H1 (cell line): ENCODE results near the gene CADPS. TPM values are rescaled to one million over a fixed set of nuclear protein-coding genes. Genes with fewer than 3 reads are reported as not detected.

Experiments used
- CTCF ChIA-PET: fragments of 300-600 bp; sonication (Branson Sonifier 250); formaldehyde crosslinking; loops from one replicate; lab custom pipeline; 2021; ENCODE audit not compliant: partially characterized antibody; lab: Charles Lee
- POLR2A ChIA-PET: fragments of 300-600 bp; sonication (Branson Sonifier 250); formaldehyde crosslinking; loops from one replicate; lab custom pipeline; 2021; ENCODE audit warnings: inconsistent platforms; ENCODE audit not compliant: partially characterized antibody; lab: Charles Lee
- DNase-seq, 2 experiments: peaks; one replicate each; pipeline versions ENCODE4 v3.0.0 to v3.0.0-alpha.2; 2010 to 2022; ENCODE audit warnings: low spot score in 2 of 2, low read depth in 1 of 2, mixed read lengths in 1 of 2
- FAIRE-seq: peaks from 2 replicates; lab custom pipeline; 2011; peaks lifted over from hg19 to GRCh38; lab: Jason Lieb, UNC
- H2AFZ ChIP-seq: 2 replicates; pipeline ENCODE4 v1.8.1; 2012; ENCODE audit warnings: low read length, inconsistent platforms
- H2AK5ac ChIP-seq: 2 replicates; pipeline ENCODE4 v1.6.1; 2013; ENCODE audit warnings: low read depth, low read length
- H2BK120ac ChIP-seq: replicated peaks from 2 replicates; pipeline ENCODE3; 2013; ENCODE audit warnings: low read depth, low read length, inconsistent platforms
- H2BK12ac ChIP-seq: 2 replicates; pipeline ENCODE4 v1.6.1; 2013; ENCODE audit warnings: low read depth, low read length
- H2BK15ac ChIP-seq: 2 replicates; pipeline ENCODE4 v1.6.1; 2013; ENCODE audit warnings: low read length
- H2BK20ac ChIP-seq: 2 replicates; pipeline ENCODE4 v1.6.1; 2013; ENCODE audit warnings: low read length
- H2BK5ac ChIP-seq: 2 replicates; pipeline ENCODE4 v1.6.1; 2013; ENCODE audit warnings: low read depth, low read length
- H3K14ac ChIP-seq: 2 replicates; pipeline ENCODE4 v1.6.1; 2013; ENCODE audit warnings: inconsistent platforms; ENCODE audit not compliant: insufficient read length
- H3K18ac ChIP-seq: 2 replicates; pipeline ENCODE4 v1.6.1; 2013; ENCODE audit warnings: low read length; ENCODE audit errors: extremely low read depth
- H3K23ac ChIP-seq: 2 replicates; pipeline ENCODE4 v1.6.1; 2013; ENCODE audit warnings: inconsistent platforms; ENCODE audit not compliant: insufficient read length
- H3K23me2 ChIP-seq: 2 replicates; pipeline ENCODE4 v1.6.1; 2013; ENCODE audit warnings: low read depth, low read length
- H3K27ac ChIP-seq: 2 replicates; pipeline ENCODE4 v1.6.1; 2011; ENCODE audit warnings: low read depth, low read length, inconsistent platforms
- H3K27me3 ChIP-seq, 4 experiments: replicated peaks in 1 of 4; 1 replicate in 1 of 4; 2 replicates in 3 of 4; pipeline versions ENCODE4 v1.6.1 to v1.8.1; 2011 to 2013; ENCODE audit warnings: low read length in 3 of 4, mild to moderate bottlenecking in 3 of 4, inconsistent platforms in 2 of 4, mixed read lengths in 2 of 4, moderate library complexity in 1 of 4; ENCODE audit not compliant: control insufficient read depth in 3 of 4, insufficient read depth in 3 of 4; ENCODE audit errors: extremely low read depth in 1 of 4
- H3K36me3 ChIP-seq, 4 experiments: 2 replicates each; pipeline versions ENCODE4 v1.6.1 to v1.8.1; 2011 to 2013; ENCODE audit warnings: mild to moderate bottlenecking in 4 of 4, low read length in 3 of 4, moderate library complexity in 2 of 4, control low read depth in 1 of 4, inconsistent platforms in 1 of 4; ENCODE audit not compliant: insufficient read depth in 4 of 4, control insufficient read depth in 2 of 4
- H3K4ac ChIP-seq: replicated peaks from 2 replicates; pipeline ENCODE3; 2013; ENCODE audit warnings: low read length, low read depth, mixed read lengths, inconsistent platforms; ENCODE audit not compliant: insufficient read length
- H3K4me1 ChIP-seq, 4 experiments: replicated peaks in 1 of 4; 1 replicate in 1 of 4; 2 replicates in 3 of 4; pipeline versions ENCODE4 v1.6.1 to v1.8.1; 2011 to 2013; ENCODE audit warnings: low read length in 3 of 4, inconsistent platforms in 2 of 4, mixed read lengths in 1 of 4; ENCODE audit not compliant: insufficient read depth in 4 of 4, control insufficient read depth in 3 of 4
- H3K4me2 ChIP-seq, 2 experiments: 2 replicates each; pipeline versions ENCODE4 v1.6.1 to v1.8.1; 2011 to 2013; ENCODE audit warnings: low read depth in 2 of 2, low read length in 2 of 2, control low read depth in 1 of 2, inconsistent platforms in 1 of 2, mild to moderate bottlenecking in 1 of 2; ENCODE audit not compliant: insufficient read depth in 1 of 2
- H3K4me3 ChIP-seq, 4 experiments: fragments of 200-600, 300-600 bp in 1 of 4; sonication (generic), shearing (Covaris generic), sonication (Bioruptor Twin) in 1 of 4; 2 replicates each; pipeline versions ENCODE4 v1.5.1 to v1.8.1; 2011 to 2016; ENCODE audit warnings: low read length in 4 of 4, low read depth in 3 of 4, control low read depth in 2 of 4, inconsistent platforms in 2 of 4, mild to moderate bottlenecking in 2 of 4, mixed read lengths in 1 of 4, moderate library complexity in 1 of 4; ENCODE audit not compliant: insufficient read depth in 2 of 4; ENCODE audit errors: extremely low read depth in 1 of 4
- H3K56ac ChIP-seq: replicated peaks from 2 replicates; pipeline ENCODE3; 2013; ENCODE audit warnings: low read depth, mild to moderate bottlenecking, mixed read lengths, low read length, inconsistent platforms; ENCODE audit not compliant: insufficient read length
- H3K79me1 ChIP-seq: 2 replicates; pipeline ENCODE4 v1.6.1; 2013; ENCODE audit warnings: low read depth, low read length, control low read depth
- H3K79me2 ChIP-seq, 2 experiments: 2 replicates each; pipeline versions ENCODE4 v1.6.1 to v1.8.1; 2012 to 2013; ENCODE audit warnings: low read length in 2 of 2, mild to moderate bottlenecking in 2 of 2, inconsistent platforms in 1 of 2; ENCODE audit not compliant: insufficient read depth in 2 of 2, control insufficient read depth in 1 of 2
- H3K9ac ChIP-seq, 4 experiments: replicated peaks in 1 of 4; 1 replicate in 1 of 4; 2 replicates in 3 of 4; pipeline versions ENCODE4 v1.6.1 to v1.8.1; 2011 to 2013; ENCODE audit warnings: low read depth in 3 of 4, low read length in 3 of 4, control low read depth in 2 of 4, mild to moderate bottlenecking in 2 of 4, moderate library complexity in 2 of 4, inconsistent platforms in 1 of 4; ENCODE audit errors: extremely low read depth in 1 of 4
- H3K9me3 ChIP-seq, 2 experiments: 2 replicates each; pipeline versions ENCODE4 v1.6.1 to v1.8.1; 2012 to 2013; ENCODE audit warnings: mild to moderate bottlenecking in 2 of 2, moderate library complexity in 2 of 2, control low read depth in 1 of 2, inconsistent platforms in 1 of 2, low read depth in 1 of 2, low read length in 1 of 2, mixed read lengths in 1 of 2; ENCODE audit not compliant: insufficient read depth in 2 of 2
- H4K20me1 ChIP-seq, 2 experiments: replicated peaks in 1 of 2; 2 replicates each; pipeline versions ENCODE3 to v1.8.1; 2011 to 2013; ENCODE audit warnings: inconsistent platforms in 2 of 2, low read length in 2 of 2, mild to moderate bottlenecking in 1 of 2; ENCODE audit not compliant: insufficient read depth in 2 of 2, control insufficient read depth in 1 of 2
- H4K5ac ChIP-seq: 2 replicates; pipeline ENCODE4 v1.6.1; 2013; ENCODE audit warnings: low read length, low read depth, mixed read lengths, inconsistent platforms; ENCODE audit not compliant: insufficient read length
- H4K8ac ChIP-seq: 2 replicates; pipeline ENCODE4 v1.8.0; 2013; ENCODE audit warnings: mild to moderate bottlenecking, moderate library complexity, low read length, inconsistent platforms; ENCODE audit not compliant: insufficient read depth; ENCODE audit errors: extremely low read depth
- H4K91ac ChIP-seq: replicated peaks from 2 replicates; pipeline ENCODE3; 2013; ENCODE audit warnings: low read length, mixed read lengths, inconsistent platforms; ENCODE audit not compliant: insufficient read length
- EP300 ChIP-seq, 2 experiments: IDR thresholded peaks; 1 replicate in 1 of 2; 2 replicates in 1 of 2; pipeline ENCODE4 v1.6.1; 2011 to 2012; ENCODE audit warnings: low read depth in 2 of 2, low read length in 2 of 2, mild to moderate bottlenecking in 2 of 2, borderline replicate concordance in 1 of 2, inconsistent platforms in 1 of 2, moderate library complexity in 1 of 2
- KDM5A ChIP-seq: fragments of 200-600 bp; IDR thresholded peaks from 2 replicates; pipeline ENCODE4 v1.7.1; 2012; ENCODE audit warnings: mild to moderate bottlenecking, low read length, inconsistent platforms, mixed read lengths
- POLR2A ChIP-seq, 2 experiments: IDR thresholded peaks; 1 replicate in 1 of 2; 2 replicates in 1 of 2; pipeline ENCODE4 v1.6.1; 2011; ENCODE audit warnings: low read depth in 2 of 2, low read length in 2 of 2, mild to moderate bottlenecking in 2 of 2; ENCODE audit errors: control extremely low read depth in 1 of 2
- RBBP5 ChIP-seq: IDR thresholded peaks from 2 replicates; pipeline ENCODE4 v1.7.1; 2012; ENCODE audit warnings: low read depth, mild to moderate bottlenecking, inconsistent platforms, low read length, moderate library complexity, borderline replicate concordance
- SAP30 ChIP-seq: fragments of 300-600 bp; sonication (generic); IDR thresholded peaks from 2 replicates; pipeline ENCODE4 v1.7.1; 2012; ENCODE audit warnings: low read length, moderate library complexity, mild to moderate bottlenecking, inconsistent platforms; ENCODE audit not compliant: insufficient read depth, insufficient replicate concordance
- SUZ12 ChIP-seq: fragments of 200-600 bp; sonication (generic); IDR thresholded peaks from 2 replicates; pipeline ENCODE4 v1.6.1; 2012; ENCODE audit warnings: mild to moderate bottlenecking, inconsistent platforms, low read length, moderate library complexity, mixed read lengths
- TCF12 ChIP-seq: IDR thresholded peaks from 2 replicates; pipeline ENCODE4 v1.6.1; 2011; ENCODE audit warnings: low read depth, mild to moderate bottlenecking, low read length
- WGBS, 2 experiments: shearing (Covaris generic) in 1 of 2; methylation state at CpG; one replicate each; pipeline versions ENCODE4 v1.1.6 to v1.1.7; 2013 to 2015; ENCODE audit warnings: low lambda C conversion rate in 2 of 2, mixed read lengths in 2 of 2, inconsistent platforms in 1 of 2, low coverage in 1 of 2, missing lambda C conversion rate in 1 of 2; ENCODE audit not compliant: insufficient replicate concordance in 2 of 2, insufficient coverage in 1 of 2, insufficient read length in 1 of 2; ENCODE audit errors: extremely low coverage in 1 of 2, missing lambda C conversion rate in 1 of 2; 5-methylcytosine and 5-hydroxymethylcytosine counted together
- polyA plus RNA-seq, 7 experiments: library from polyadenylated mRNA; depleted of rRNA in 3 of 7; stranded (reverse) in 5 of 7; unstranded in 2 of 7; fragments of >200 nt in 5 of 7; fragments of 200-250 nt in 2 of 7; gene quantifications; 1 replicate in 5 of 7; 2 replicates in 1 of 7; 4 replicates in 1 of 7; pipeline versions ENCODE4 v1.2.1 to v1.2.3, GENCODE V29; 2011 to 2013; ENCODE audit warnings: missing spikeins in 2 of 7, mixed read lengths in 2 of 7
- total RNA-seq: library from RNA; stranded (reverse); fragmentation: NEBNext Ultra II Directional; extraction: Animal tissue kit (Norgen Biotek cat#: 25700); gene quantifications from 2 replicates; pipeline ENCODE4 v1.2.1, GENCODE V29; 2021

The CADPS gene
- total and polyA plus RNA-seq, 2 of the 8 experiments (the other 6 are each of a cell fraction or from before 2014, with no cell fraction given) = 7.1 to 10.2 TPM

DNA sequence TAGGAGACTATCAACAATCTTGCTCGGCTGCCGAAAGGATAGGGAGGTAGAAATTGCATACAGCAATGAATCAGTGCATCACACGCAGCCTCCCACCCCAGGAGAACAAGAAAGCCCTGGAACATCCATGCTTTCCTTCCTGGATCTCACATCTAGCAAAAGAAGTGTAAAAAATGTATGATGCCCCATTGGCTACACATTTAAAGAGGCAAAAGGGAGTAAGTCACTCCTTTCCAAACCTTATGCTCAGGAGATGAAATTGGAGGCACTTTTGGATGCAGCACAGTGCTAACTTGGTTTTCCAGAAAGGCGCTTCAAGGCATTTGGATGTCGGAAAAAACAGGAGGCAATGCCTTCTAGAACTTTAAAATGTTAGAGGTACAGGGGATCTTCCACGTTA is 469.6 kb downstream of the CADPS start:
- Histone ChIP-seq H2BK120ac (no peak overlapping the region), H4K8ac (no peak overlapping the region), H3K9me3 (no peaks in the 10 kb centered on the region), H3K27me3 (peaks cover 0 to 1% (median 0%) of the 10 kb centered on the region in 4 experiments; a peak in 1 of 7 replicates), H3K9ac (no peak overlapping the region), H2AK5ac (no peak overlapping the region), H3K36me3 (no peaks in the 10 kb centered on the region), H3K4ac (no peak overlapping the region), H4K91ac (no peak overlapping the region), H3K18ac (no peak overlapping the region), H2BK15ac (no peak overlapping the region), H3K23ac (no peak overlapping the region), H4K5ac (no peak overlapping the region), H3K4me2 (no peak overlapping the region), H4K20me1 (no peaks in the 10 kb centered on the region), H3K27ac (no peak overlapping the region), H3K23me2 (no peaks in the 10 kb centered on the region; the same call in 1 of the 2 replicates), H3K14ac (no peak overlapping the region), H3K79me2 (no peaks in the 10 kb centered on the region), H2BK20ac (no peak overlapping the region), H3K4me1 (no peaks in the 10 kb centered on the region), H3K56ac (no peak overlapping the region), H3K79me1 (no peaks in the 10 kb centered on the region), H2BK12ac (no peak overlapping the region), H3K4me3 (no peak overlapping the region), H2BK5ac (no peak overlapping the region), H2AFZ (no peak overlapping the region)
- 79% methylated on average over 6 of the region's 6 CpGs; no CpG with 5 or more reads in 1 of the 2 experiments for WGBS, 2 experiments
- DNase-seq = no peak
- POLR2A ChIA-PET = no interaction called here
- CTCF ChIA-PET = interaction anchor here (1.6 kb wide), 1 partner anchor 10 kb away, joined by 5 read pairs; no protein-coding TSS in a partner anchor
- no peak for FAIRE-seq
- TF ChIP-seq POLR2A (IDR thresholded peaks at IDR 0.05; ENCODE audit: control extremely low read depth in 1 of 2, low read depth in 2 of 2, low read length in 2 of 2) (no peak), SAP30 (no peak), KDM5A (no peak), EP300 (IDR thresholded peaks at IDR 0.05; ENCODE audit: borderline replicate concordance in 1 of 2, low read depth in 2 of 2, low read length in 2 of 2) (no peak), TCF12 (no peak), RBBP5 (no peak), SUZ12 (no peak)
